Measurements from ENCODE around the gene GMDS.

Gene GMDS

DNA sequence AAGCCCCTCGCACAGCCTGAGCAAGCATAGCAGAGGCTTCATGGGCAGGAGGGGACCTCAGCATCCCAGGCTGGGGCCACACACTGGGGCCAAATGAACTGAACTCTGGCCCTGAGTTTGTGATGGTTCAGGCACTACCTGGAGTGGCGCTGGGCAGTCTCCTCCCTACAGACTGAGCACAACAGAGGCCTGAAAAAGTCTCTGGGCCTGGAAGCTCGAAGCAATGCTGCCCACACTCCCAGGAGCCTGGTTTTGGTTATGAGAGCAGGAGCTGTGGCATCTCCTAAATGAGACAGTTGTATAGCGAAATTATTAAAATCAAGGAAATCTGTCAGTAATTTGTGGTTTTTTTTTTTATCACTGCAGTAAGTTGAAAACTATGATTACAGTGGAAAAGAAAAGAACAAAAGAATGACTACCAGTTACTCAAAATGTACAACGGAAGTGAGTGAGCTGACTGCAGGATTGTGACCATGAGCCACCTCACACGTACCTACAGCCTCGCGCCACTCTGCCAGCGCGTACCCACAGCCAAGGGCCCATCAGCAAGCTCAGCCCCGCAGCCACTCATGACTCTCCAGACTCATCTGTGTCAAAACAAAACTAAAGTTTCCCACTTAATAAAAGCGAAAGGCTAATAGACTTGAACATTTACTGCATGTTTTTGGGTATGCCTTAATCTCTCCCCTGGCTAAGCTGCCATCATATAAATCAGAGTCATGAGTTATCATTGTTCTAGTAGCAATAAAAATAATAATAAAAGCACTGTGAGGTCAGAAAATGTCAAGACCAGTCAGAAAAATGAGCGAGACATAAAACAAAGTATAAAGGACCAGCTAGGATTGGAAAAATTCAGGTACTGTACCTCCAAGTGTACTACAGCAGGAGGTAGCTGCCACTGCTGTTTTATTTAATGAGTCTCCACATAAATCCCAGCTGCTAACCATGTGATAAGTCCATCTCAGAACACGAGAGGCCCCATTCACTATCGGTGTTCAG is 458.7 kb downstream of the GMDS start:
- no peak for DNase-seq

GRCh38 chr6:1784422-1784884 is 461.0 kb downstream of the GMDS start:
- no peak for DNase-seq

- DNase-seq, result no peak
Observed at GRCh38 chr6:1781817-1782184, 463.6 kb downstream of the GMDS start.

GRCh38 chr6:1781152-1781816 is 464.1 kb downstream of the GMDS start:
- DNase-seq, result no peak

GRCh38 chr6:1780251-1780867 is 465.0 kb downstream of the GMDS start:
- no peak for DNase-seq

- no peak for DNase-seq
Observed at GRCh38 chr6:1778686-1779235, 466.6 kb downstream of the GMDS start.

- no peak for DNase-seq
Observed at GRCh38 chr6:1777921-1778685, 467.3 kb downstream of the GMDS start.

- no peak for DNase-seq
Observed at GRCh38 chr6:1775441-1775840, 470.0 kb downstream of the GMDS start.

GRCh38 chr6:1774226-1774915 is 471.0 kb downstream of the GMDS start:
- DNase-seq, result no peak

DNA sequence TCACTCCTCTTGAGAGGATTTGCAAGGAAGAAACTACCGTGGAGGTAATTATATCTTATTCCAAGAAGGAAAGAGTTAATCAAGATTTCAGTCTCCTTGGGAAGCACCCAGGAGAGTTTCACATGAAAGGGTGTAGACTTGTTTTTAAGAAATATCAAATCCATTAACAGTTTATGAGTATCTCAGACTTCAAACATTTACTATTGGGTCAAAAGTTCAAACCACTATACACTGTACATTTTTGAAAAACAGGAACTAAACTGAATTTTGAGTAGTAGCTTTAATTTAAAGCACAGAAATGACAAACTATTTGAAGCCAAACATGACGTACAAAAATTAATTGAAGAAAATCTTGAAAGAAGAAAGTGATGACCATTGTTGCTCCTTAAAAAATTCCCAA is 471.7 kb downstream of the GMDS start:
- no peak for DNase-seq

- no peak for DNase-seq
Observed at GRCh38 chr6:1770968-1771723, 474.3 kb downstream of the GMDS start.

DNA sequence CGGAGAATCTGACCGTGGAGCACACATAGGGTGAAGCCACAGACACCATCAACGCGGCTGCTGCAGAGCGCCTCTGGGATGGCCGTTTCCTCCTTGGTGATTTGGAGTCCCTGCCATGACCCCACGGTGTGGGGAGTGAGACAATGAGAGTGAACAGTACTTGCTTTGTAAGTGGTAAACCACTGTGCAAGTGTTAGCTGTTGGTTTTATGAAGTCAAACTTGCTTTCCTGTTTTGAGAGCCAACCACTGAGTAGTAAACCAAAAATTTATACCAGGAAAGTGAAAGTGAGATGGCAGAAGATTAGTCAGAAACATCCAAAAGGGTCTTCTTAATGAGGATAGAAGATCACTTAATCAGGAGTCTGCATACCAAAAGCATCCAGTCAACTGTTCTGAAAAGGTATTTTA is 475.0 kb downstream of the GMDS start:
- DNase-seq, result no peak

DNA sequence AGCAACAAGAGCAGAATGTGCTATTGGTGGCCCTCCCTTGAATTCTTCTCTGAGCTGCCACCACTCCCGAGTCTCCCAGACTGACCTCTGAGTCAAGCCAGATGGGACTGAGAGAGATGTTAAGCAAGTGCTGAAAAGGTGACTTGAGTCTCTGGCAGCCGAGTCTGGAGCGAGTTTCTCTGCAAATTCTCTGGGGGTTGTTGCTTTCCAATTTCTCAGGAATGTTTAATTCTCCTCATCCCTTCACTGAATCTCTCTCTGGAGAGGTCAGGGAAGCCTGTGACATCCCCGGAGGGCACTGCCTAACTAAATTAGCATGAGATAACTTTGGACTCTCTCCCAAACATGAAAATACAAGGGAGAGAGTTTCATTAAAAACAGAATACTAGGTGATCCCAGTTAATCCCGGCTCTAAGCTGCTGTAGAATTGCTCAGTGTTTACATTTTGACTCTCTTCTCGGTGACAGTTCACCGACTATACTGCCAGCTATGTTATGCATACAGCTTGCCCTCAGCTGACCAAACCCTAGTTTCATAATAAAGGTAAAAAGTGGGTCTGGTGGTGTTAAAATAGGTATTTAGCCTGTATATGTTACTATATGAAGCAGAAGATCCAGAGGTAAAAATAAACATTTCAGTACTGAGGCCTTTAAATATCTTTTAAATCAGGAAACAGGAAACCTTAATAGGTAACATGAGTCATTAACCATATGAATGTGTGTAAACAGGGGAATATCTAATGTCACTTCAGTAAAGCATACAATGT is 477.7 kb downstream of the GMDS start:
- peak; percentile 25 for DNase-seq

- no peak for DNase-seq
Observed at GRCh38 chr6:1766654-1767053, 478.8 kb downstream of the GMDS start.

- DNase-seq, result no peak
Observed at GRCh38 chr6:1765160-1765903, 480.1 kb downstream of the GMDS start.

GRCh38 chr6:1764397-1764987 is 480.9 kb downstream of the GMDS start:
- no peak for DNase-seq

- DNase-seq, result no peak
Observed at GRCh38 chr6:1763404-1763803, 482.0 kb downstream of the GMDS start.

DNA sequence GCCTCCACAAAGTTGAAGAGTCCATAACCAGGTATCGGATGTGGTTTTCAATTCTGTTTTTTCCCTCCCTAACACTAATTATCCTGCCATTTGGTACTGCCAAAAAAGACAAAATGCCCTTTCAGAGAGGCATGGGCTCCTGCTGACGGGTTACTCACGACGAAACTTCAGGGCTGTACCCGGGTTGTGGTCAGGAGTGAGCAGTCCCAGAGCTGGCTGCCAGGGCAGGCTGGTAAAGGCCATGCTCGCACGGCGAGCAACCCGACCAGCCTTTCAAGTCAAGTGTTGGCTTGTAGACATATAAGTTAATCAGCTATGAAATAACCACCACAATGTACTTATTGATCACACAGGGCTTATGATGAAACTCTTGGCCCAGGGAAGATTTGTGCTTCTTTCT is 483.2 kb downstream of the GMDS start:
- no peak for DNase-seq

GRCh38 chr6:1761477-1761877 is 483.9 kb downstream of the GMDS start:
- DNase-seq, result no peak

Measured in NCI-H2171 treated with DMSO at 0.1 percent for 48 hours (cell line).